Measurements from ENCODE around the gene A2M.

DNA sequence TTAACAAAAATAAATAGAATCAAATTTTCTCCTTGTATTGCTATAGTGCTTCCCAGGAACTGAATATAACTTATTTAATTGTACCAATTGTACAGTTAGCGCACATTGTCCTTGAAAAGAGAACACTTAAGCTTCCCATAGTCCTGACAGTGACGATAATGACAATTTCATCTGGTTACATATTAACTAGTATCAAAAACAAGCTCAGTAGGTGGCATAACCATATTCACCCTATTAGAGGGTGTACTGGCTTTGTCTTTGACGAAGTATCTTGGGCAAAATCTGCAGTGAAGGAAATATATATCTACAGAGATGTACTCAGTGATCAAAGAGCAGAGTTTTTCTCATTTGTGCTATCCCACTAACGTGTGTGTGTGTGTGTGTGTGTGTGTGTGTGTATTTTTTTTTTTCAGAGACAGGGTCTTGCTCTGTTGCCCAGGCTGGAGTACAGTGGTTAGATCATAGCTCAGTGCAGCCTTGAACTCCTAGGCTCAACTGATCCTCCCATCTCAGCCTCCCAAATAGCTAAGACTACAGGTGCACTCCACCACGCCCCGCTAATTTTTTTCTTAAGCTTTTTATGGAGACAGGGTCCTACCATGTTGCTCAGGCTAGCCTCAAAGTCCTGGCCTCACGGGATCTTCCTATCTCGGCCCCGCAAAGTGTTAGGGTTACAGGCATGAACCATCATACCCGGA, 4.9 kb upstream of the A2M start:
- TF ChIP-seq POLR2AphosphoS5 (IDR thresholded peaks at IDR 0.05; ENCODE audit: low read depth, low read length) (no peak), POLR2A (IDR thresholded peaks at IDR 0.05; ENCODE audit: low read depth, low read length) (no peak), SPI1 (IDR thresholded peaks at IDR 0.05; ENCODE audit: low read depth, low read length) (no peak)

Measured in GM12891 (cell line).